ENCODE results near the gene UGT1A9. TPM values are rescaled to one million over a fixed set of nuclear protein-coding genes. Genes with fewer than 3 reads are reported as not detected.

The UGT1A9 gene
- total and polyA plus RNA-seq, 10 of the 15 experiments (the other 5 are each of a cell fraction or from before 2014, with no cell fraction given): 0.07 TPM; not detected in 9

DNA sequence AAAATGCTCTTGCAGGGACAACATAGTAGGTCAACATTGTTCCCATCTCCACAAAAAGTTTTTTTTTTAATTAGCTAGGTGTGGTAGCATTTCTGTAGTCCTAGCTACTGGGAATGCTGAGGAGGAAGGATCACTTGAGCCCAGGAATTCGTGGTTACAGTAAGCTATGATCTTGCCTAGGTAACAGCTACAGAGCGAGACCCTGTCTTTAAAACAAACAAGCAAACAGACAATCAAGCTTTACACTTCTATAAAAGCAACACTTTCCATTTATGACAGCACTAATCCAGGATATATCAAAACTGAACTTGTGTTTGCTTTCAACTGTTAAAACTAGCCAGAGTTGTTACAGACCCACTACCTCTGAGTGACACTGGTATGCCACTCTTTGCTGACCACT is 69.2 kb downstream of the UGT1A9 start (continued):
- TF ChIP-seq, protein P1, sequence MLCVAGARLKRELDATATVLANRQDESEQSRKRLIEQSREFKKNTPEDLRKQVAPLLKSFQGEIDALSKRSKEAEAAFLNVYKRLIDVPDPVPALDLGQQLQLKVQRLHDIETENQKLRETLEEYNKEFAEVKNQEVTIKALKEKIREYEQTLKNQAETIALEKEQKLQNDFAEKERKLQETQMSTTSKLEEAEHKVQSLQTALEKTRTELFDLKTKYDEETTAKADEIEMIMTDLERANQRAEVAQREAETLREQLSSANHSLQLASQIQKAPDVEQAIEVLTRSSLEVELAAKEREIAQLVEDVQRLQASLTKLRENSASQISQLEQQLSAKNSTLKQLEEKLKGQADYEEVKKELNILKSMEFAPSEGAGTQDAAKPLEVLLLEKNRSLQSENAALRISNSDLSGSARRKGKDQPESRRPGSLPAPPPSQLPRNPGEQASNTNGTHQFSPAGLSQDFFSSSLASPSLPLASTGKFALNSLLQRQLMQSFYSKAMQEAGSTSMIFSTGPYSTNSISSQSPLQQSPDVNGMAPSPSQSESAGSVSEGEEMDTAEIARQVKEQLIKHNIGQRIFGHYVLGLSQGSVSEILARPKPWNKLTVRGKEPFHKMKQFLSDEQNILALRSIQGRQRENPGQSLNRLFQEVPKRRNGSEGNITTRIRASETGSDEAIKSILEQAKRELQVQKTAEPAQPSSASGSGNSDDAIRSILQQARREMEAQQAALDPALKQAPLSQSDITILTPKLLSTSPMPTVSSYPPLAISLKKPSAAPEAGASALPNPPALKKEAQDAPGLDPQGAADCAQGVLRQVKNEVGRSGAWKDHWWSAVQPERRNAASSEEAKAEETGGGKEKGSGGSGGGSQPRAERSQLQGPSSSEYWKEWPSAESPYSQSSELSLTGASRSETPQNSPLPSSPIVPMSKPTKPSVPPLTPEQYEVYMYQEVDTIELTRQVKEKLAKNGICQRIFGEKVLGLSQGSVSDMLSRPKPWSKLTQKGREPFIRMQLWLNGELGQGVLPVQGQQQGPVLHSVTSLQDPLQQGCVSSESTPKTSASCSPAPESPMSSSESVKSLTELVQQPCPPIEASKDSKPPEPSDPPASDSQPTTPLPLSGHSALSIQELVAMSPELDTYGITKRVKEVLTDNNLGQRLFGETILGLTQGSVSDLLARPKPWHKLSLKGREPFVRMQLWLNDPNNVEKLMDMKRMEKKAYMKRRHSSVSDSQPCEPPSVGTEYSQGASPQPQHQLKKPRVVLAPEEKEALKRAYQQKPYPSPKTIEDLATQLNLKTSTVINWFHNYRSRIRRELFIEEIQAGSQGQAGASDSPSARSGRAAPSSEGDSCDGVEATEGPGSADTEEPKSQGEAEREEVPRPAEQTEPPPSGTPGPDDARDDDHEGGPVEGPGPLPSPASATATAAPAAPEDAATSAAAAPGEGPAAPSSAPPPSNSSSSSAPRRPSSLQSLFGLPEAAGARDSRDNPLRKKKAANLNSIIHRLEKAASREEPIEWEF (IDR thresholded peaks at IDR 0.05; ENCODE audit: insufficient replicate concordance, low read depth, low read length): no peak
- TF ChIP-seq MYB (IDR thresholded peaks at IDR 0.05; ENCODE audit: borderline replicate concordance, low read depth, low read length) (no peak), LARP7 (IDR thresholded peaks at IDR 0.05) (no peak), RAD21 (IDR thresholded peaks at IDR 0.05; ENCODE audit: insufficient read depth, low read depth, low read length) (no peak)

DNA sequence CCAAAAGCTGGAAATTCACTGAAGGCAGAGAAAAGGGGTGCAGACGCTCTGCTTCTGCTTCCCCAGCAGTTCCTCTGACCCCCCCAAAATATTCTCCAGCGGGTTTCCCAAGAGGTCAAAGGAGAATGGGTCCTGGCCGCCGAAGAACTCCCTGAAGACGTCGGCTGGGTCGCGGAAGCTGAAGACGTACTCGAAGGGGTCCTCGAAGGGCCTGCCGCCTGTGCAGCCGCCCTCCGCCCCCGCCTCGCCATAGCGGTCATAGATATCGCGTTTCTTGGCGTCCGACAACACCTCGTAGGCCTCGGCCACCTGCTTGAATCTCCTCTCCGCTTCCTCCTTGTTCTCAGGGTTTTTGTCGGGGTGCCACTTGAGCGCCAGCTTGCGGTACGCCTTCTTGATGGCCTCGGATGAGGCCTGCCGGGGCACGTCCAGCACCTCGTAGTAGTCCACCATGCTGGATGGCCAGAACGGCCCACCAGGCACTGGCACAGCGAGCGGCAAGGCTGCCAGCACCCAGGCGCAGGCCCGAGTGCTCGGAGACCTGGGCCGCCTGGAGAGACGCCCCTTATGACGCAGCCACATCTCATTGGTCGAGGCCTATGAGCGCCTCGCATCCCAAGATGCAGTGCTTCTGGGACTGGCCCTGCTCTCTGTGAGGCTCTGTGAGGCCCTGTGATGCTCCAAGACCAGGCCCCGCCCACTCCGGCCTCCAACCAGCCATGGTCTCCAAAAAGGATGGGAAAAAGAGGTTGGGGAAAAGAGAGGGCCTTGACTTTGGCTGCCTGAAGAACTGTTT is 72.0 kb downstream of the UGT1A9 start:
- ChIA-PET POLR2A (no interaction called here), CTCF (no interaction called here), RAD21 (ENCODE audit: unreplicated experiment) (no interaction called here), SMC1A (ENCODE audit: uncharacterized antibody, unreplicated experiment) (no interaction called here)
- H3K79me2 ChIP-seq (ENCODE audit: control insufficient read depth, insufficient read depth, low read length): no peaks in the 10 kb centered on the region
- BruUV-seq (replicated peaks): no TSS peak
- H3K4me2 ChIP-seq (ENCODE audit: control insufficient read depth, insufficient read depth): no peak overlapping the region
- 75% methylated on average over 44 of the region's 46 CpGs for WGBS (ENCODE audit: insufficient coverage, insufficient replicate concordance, low lambda C conversion rate, missing lambda C conversion rate)
- no peaks in the 10 kb centered on the region for H3K27me3 ChIP-seq (replicated peaks in 1 of 2; ENCODE audit: control insufficient read depth in 2 of 2, insufficient read depth in 2 of 2, low read length in 1 of 2)
- no peaks in the 10 kb centered on the region for H4K20me1 ChIP-seq (ENCODE audit: control insufficient read depth, insufficient read depth)
- intact Hi-C loops (cut with micrococcal nuclease; ENCODE audit: unreplicated experiment): no loop called here
- no peaks in the 10 kb centered on the region for H3K36me3 ChIP-seq (ENCODE audit: control insufficient read depth in 2 of 2, insufficient read depth in 2 of 2, low read length in 1 of 2)
- no peak overlapping the region for H3K27ac ChIP-seq (ENCODE audit: control insufficient read depth, insufficient read depth)
- FAIRE-seq (no peak), DNase-seq (ENCODE audit: low read depth, low spot score) (no peak), ATAC-seq (no peak)
- H3K9ac ChIP-seq (ENCODE audit: control insufficient read depth, insufficient read depth, low read length): no peak overlapping the region
- TF ChIP-seq TBL1XR1 (IDR thresholded peaks at IDR 0.05; ENCODE audit: low read depth, low read length): no peak
- no peak for TF ChIP-seq YBX1 (IDR thresholded peaks at IDR 0.05)
- TF ChIP-seq EED (IDR thresholded peaks at IDR 0.05; ENCODE audit: low read depth): no peak
- TF ChIP-seq RBBP5 (conservative IDR thresholded peaks at IDR 0.05): no peak
- no peak for TF ChIP-seq SP1 (IDR thresholded peaks at IDR 0.05; ENCODE audit: low read depth, low read length)
- TF ChIP-seq TAF1 (IDR thresholded peaks at IDR 0.05; ENCODE audit: borderline replicate concordance, low read depth, low read length): no peak
- no peaks in the 10 kb centered on the region for H3K4me1 ChIP-seq (ENCODE audit: control insufficient read depth, insufficient read depth, low read length)
- in situ Hi-C loops (cut with MboI): no loop called here
- H2AFZ ChIP-seq (ENCODE audit: control insufficient read depth, low read depth, low read length): no peak overlapping the region
- H3K4me3 ChIP-seq: no peak overlapping the region
- H3K9me3 ChIP-seq (replicated peaks; ENCODE audit: control insufficient read depth, insufficient read depth, low read length): no peaks in the 10 kb centered on the region
